IMR-90 (cell line): ENCODE results near the gene KDM5B. TPM values are rescaled to one million over a fixed set of nuclear protein-coding genes. Genes with fewer than 3 reads are reported as not detected.

ENCODE experiments used
- ATAC-seq: fragments of 200-7000 bp; cut with Tn5 transposase; 2 replicates; pipeline ENCODE4 v1.9.1; 2020; ENCODE audit warnings: low read depth, mild to moderate bottlenecking, moderate library complexity
- BruUV-seq: library from RNA; stranded (reverse); fragments of 400-500 nt; replicated peaks from 2 replicates; lab custom pipeline; 2021; lab: Mats Ljungman, UMichigan
- CTCF ChIA-PET: fragments of 300-600 bp; formaldehyde crosslinking; extraction: SDS; loops from one replicate; lab custom pipeline; 2021; ENCODE audit warnings: antibody characterized with exemption; lab: Yijun Ruan, JAX
- POLR2A ChIA-PET: fragments of 300-600 bp; sonication (Branson Sonifier 250); formaldehyde crosslinking; loops from one replicate; lab custom pipeline; 2022; ENCODE audit warnings: antibody characterized with exemption; ENCODE audit not compliant: unreplicated experiment; lab: Charles Lee
- DNase-seq: peaks from one replicate; pipeline ENCODE4 v3.0.0; 2013
- H2AFZ ChIP-seq: replicated peaks from 2 replicates; pipeline ENCODE3; 2013; ENCODE audit warnings: low read length, mild to moderate bottlenecking; ENCODE audit not compliant: poor library complexity
- H2AK5ac ChIP-seq: 2 replicates; pipeline ENCODE4 v1.6.1; 2013; ENCODE audit warnings: low read depth, low read length, inconsistent platforms
- H2AK9ac ChIP-seq: replicated peaks from 2 replicates; pipeline ENCODE3; 2013; ENCODE audit warnings: mild to moderate bottlenecking, low read depth, low read length, moderate library complexity; ENCODE audit not compliant: poor library complexity
- H2BK120ac ChIP-seq: 2 replicates; pipeline ENCODE4 v1.6.1; 2013; ENCODE audit warnings: low read depth, low read length, inconsistent platforms
- H2BK15ac ChIP-seq: 3 replicates; pipeline ENCODE4 v1.6.1; 2013; ENCODE audit warnings: low read depth, low read length, inconsistent platforms
- H2BK20ac ChIP-seq: 2 replicates; pipeline ENCODE4 v1.6.1; 2013; ENCODE audit warnings: low read depth, mild to moderate bottlenecking, inconsistent platforms, low read length, moderate library complexity
- H2BK5ac ChIP-seq: 2 replicates; pipeline ENCODE4 v1.6.1; 2013; ENCODE audit warnings: mild to moderate bottlenecking, low read depth, low read length, inconsistent platforms; ENCODE audit not compliant: poor library complexity, severe bottlenecking
- H3K14ac ChIP-seq: replicated peaks from 2 replicates; pipeline ENCODE4 v1.6.1; 2013; ENCODE audit warnings: low read depth, low read length, inconsistent platforms
- H3K18ac ChIP-seq: 2 replicates; pipeline ENCODE4 v1.6.1; 2013; ENCODE audit warnings: low read depth, low read length, control low read depth
- H3K23ac ChIP-seq: 2 replicates; pipeline ENCODE4 v1.6.1; 2013; ENCODE audit warnings: low read depth, low read length, inconsistent platforms
- H3K27ac ChIP-seq: 2 replicates; pipeline ENCODE4 v1.5.1; 2013; ENCODE audit warnings: mild to moderate bottlenecking, control low read depth, low read length; ENCODE audit not compliant: insufficient read depth
- H3K27me3 ChIP-seq: 2 replicates; pipeline ENCODE4 v1.6.1; 2013; ENCODE audit warnings: low read length; ENCODE audit not compliant: control insufficient read depth, insufficient read depth
- H3K36me3 ChIP-seq: 2 replicates; pipeline ENCODE4 v1.6.1; 2013; ENCODE audit warnings: low read length, mixed read lengths; ENCODE audit not compliant: control insufficient read depth, insufficient read depth
- H3K4ac ChIP-seq: 2 replicates; pipeline ENCODE4 v1.6.1; 2013; ENCODE audit warnings: low read depth, low read length, inconsistent platforms
- H3K4me1 ChIP-seq: 2 replicates; pipeline ENCODE4 v1.6.1; 2013; ENCODE audit warnings: low read length, mixed read lengths; ENCODE audit not compliant: control insufficient read depth, insufficient read depth
- H3K4me2 ChIP-seq: 2 replicates; pipeline ENCODE4 v1.6.1; 2013; ENCODE audit warnings: low read depth, mild to moderate bottlenecking, control low read depth, low read length, moderate library complexity
- H3K4me3 ChIP-seq: 2 replicates; pipeline ENCODE4 v1.5.1; 2013; ENCODE audit warnings: low read depth, mild to moderate bottlenecking, control low read depth, low read length, moderate library complexity; ENCODE audit not compliant: insufficient read depth
- H3K56ac ChIP-seq: 2 replicates; pipeline ENCODE4 v1.6.1; 2013; ENCODE audit warnings: low read length, inconsistent platforms; ENCODE audit not compliant: insufficient read depth; ENCODE audit errors: extremely low read depth
- H3K79me1 ChIP-seq, 2 experiments: 2 replicates each; pipeline ENCODE4 v1.6.1; 2013; ENCODE audit warnings: low read length in 2 of 2, inconsistent platforms in 1 of 2, low read depth in 1 of 2
- H3K9ac ChIP-seq: 2 replicates; pipeline ENCODE4 v1.6.1; 2013; ENCODE audit warnings: low read depth, low read length, control low read depth
- H3K9me1 ChIP-seq: 2 replicates; pipeline ENCODE4 v1.6.1; 2013; ENCODE audit warnings: low read length, inconsistent platforms; ENCODE audit not compliant: insufficient read depth
- H3K9me3 ChIP-seq: 2 replicates; pipeline ENCODE4 v1.6.1; 2013; ENCODE audit warnings: low read length; ENCODE audit not compliant: control insufficient read depth, insufficient read depth
- H4K20me1 ChIP-seq: 2 replicates; pipeline ENCODE4 v1.6.1; 2013; ENCODE audit warnings: low read length, inconsistent platforms; ENCODE audit not compliant: insufficient read depth
- H4K5ac ChIP-seq: 2 replicates; pipeline ENCODE4 v1.6.1; 2013; ENCODE audit warnings: mild to moderate bottlenecking, low read depth, low read length, control low read depth
- H4K8ac ChIP-seq, 2 experiments: 2 replicates each; pipeline ENCODE4 v1.6.1; 2013; ENCODE audit warnings: low read depth in 2 of 2, low read length in 2 of 2, control low read depth in 1 of 2, inconsistent platforms in 1 of 2
- H4K91ac ChIP-seq: 2 replicates; pipeline ENCODE4 v1.6.1; 2013; ENCODE audit warnings: low read depth, low read length, inconsistent platforms; ENCODE audit not compliant: insufficient read depth
- BHLHE40 ChIP-seq: fragments of 150-350 bp; IDR thresholded peaks from 2 replicates; pipeline ENCODE4 v1.6.1; 2016; ENCODE audit warnings: mild to moderate bottlenecking, low read depth, low read length
- CEBPB ChIP-seq: IDR thresholded peaks from 2 replicates; pipeline ENCODE4 v1.6.1; 2012; ENCODE audit warnings: low read depth, low read length, improper control_type of control experiment
- MAFK ChIP-seq: IDR thresholded peaks from 2 replicates; pipeline ENCODE4 v1.6.1; 2012; ENCODE audit warnings: low read depth, low read length, improper control_type of control experiment
- MXI1 ChIP-seq: IDR thresholded peaks from 2 replicates; pipeline ENCODE4 v1.6.1; 2012; ENCODE audit warnings: low read depth, mild to moderate bottlenecking, low read length, moderate library complexity, borderline replicate concordance
- NFE2L2 ChIP-seq: fragments of 150-350 bp; IDR thresholded peaks from 2 replicates; pipeline ENCODE4 v1.6.1; 2016; ENCODE audit warnings: low read depth, mild to moderate bottlenecking, low read length
- POLR2A ChIP-seq: IDR thresholded peaks from 2 replicates; pipeline ENCODE4 v1.6.1; 2012; ENCODE audit warnings: mild to moderate bottlenecking, low read depth, low read length
- WGBS, 2 experiments: methylation state at CpG; one replicate each; pipeline versions ENCODE4 v1.1.5 to v1.1.7; 2013; ENCODE audit warnings: missing lambda C conversion rate in 2 of 2; ENCODE audit not compliant: insufficient read length in 1 of 2; ENCODE audit errors: extremely low coverage in 2 of 2; 5-methylcytosine and 5-hydroxymethylcytosine counted together
- dilution Hi-C: fragments of 300-500 bp; cut with HindIII; formaldehyde crosslinking; loops from one replicate; pipeline ENCODE4 v1.14.3; 2018; ENCODE audit warnings: low sequenced_read_pairs; ENCODE audit not compliant: unreplicated experiment
- in situ Hi-C: fragments of 300-500 bp; cut with MboI; formaldehyde crosslinking; loops from 3 replicates; pipeline ENCODE4 v1.14.3; 2019; ENCODE audit warnings: low sequenced_read_pairs, inconsistent platforms, mixed read lengths
- intact Hi-C: fragments of 100-400 bp; cut with micrococcal nuclease; formaldehyde crosslinking; loops from 2 replicates; pipeline ENCODE4 v1.10.0; 2022
- polyA plus RNA-seq, 3 experiments: library from polyadenylated mRNA; depleted of rRNA; stranded (reverse); fragments of >200 nt; gene quantifications; 2 replicates each; pipeline ENCODE4 v1.2.3, GENCODE V29; 2012; ENCODE audit warnings: low replicate concordance in 1 of 3
- total RNA-seq: library from RNA; depleted of rRNA; stranded (reverse); fragments of >200 nt; gene quantifications from 2 replicates; pipeline ENCODE4 v1.2.3, GENCODE V29; 2012
- TF ChIP-seq, protein P1 (sequence below): fragments of 150-350 bp; IDR thresholded peaks from 2 replicates; pipeline ENCODE4 v1.6.1; 2017; ENCODE audit warnings: mild to moderate bottlenecking, antibody characterized with exemption, low read length, low read depth
- TF ChIP-seq, protein P2 (sequence below): fragments of 150-350 bp; IDR thresholded peaks from 2 replicates; pipeline ENCODE4 v1.6.1; 2016; ENCODE audit warnings: low read depth, mild to moderate bottlenecking, low read length, moderate library complexity, borderline replicate concordance

KDM5B gene
- total and polyA plus RNA-seq, 2 of the 4 experiments (the other 2 are of a cell fraction) = 28.8 to 82.1 TPM

- Histone ChIP-seq H3K9ac (no peak overlapping the region), H3K9me3 (no peaks in the 10 kb centered on the region), H3K27ac (no peak overlapping the region), H3K23ac (no peak overlapping the region), H3K9me1 (no peaks in the 10 kb centered on the region; the same call in 1 of the 2 replicates), H2BK5ac (no peak overlapping the region), H2AFZ (no peak overlapping the region), H3K18ac (no peak overlapping the region), H3K4me1 (no peaks in the 10 kb centered on the region), H2BK120ac (no peak overlapping the region), H2AK5ac (no peak overlapping the region), H3K4me3 (no peak overlapping the region), H2BK20ac (no peak overlapping the region), H4K8ac (no peak overlapping the region), H2BK15ac (no peak overlapping the region), H3K27me3 (no peaks in the 10 kb centered on the region), H4K20me1 (peaks cover 8% of the 10 kb centered on the region; the same call in 1 of the 2 replicates), H3K79me1 (peaks cover 12 to 16% of the 10 kb centered on the region in 2 experiments; a peak in 3 of 4 replicates), H2AK9ac (no peak overlapping the region), H3K4ac (no peak overlapping the region), H3K36me3 (peaks cover 52% of the 10 kb centered on the region), H4K5ac (no peak overlapping the region), H3K4me2 (no peak overlapping the region), H3K56ac (no peak overlapping the region), H4K91ac (no peak overlapping the region), H3K14ac (no peak overlapping the region)
- no TSS peak for BruUV-seq
- ChIA-PET POLR2A (no interaction called here), CTCF (no interaction called here)
- in situ Hi-C loops = no loop called here
- 94% methylated on average over 6 of the region's 10 CpGs; no CpG with 5 or more reads in 1 of the 2 experiments for WGBS, 2 experiments
- TF ChIP-seq MAFK (no peak), BHLHE40 (no peak), NFE2L2 (no peak), CEBPB (no peak), MXI1 (no peak), POLR2A (no peak)
- TF ChIP-seq, protein P1, sequence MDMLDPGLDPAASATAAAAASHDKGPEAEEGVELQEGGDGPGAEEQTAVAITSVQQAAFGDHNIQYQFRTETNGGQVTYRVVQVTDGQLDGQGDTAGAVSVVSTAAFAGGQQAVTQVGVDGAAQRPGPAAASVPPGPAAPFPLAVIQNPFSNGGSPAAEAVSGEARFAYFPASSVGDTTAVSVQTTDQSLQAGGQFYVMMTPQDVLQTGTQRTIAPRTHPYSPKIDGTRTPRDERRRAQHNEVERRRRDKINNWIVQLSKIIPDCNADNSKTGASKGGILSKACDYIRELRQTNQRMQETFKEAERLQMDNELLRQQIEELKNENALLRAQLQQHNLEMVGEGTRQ = no peak
- TF ChIP-seq, protein P2, sequence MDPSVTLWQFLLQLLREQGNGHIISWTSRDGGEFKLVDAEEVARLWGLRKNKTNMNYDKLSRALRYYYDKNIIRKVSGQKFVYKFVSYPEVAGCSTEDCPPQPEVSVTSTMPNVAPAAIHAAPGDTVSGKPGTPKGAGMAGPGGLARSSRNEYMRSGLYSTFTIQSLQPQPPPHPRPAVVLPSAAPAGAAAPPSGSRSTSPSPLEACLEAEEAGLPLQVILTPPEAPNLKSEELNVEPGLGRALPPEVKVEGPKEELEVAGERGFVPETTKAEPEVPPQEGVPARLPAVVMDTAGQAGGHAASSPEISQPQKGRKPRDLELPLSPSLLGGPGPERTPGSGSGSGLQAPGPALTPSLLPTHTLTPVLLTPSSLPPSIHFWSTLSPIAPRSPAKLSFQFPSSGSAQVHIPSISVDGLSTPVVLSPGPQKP = no peak
- dilution Hi-C loops = no loop called here
- ATAC-seq (no peak), DNase-seq (no peak)
- intact Hi-C loops = no loop called here
Measured at GRCh38 chr1:202733251-202733650, 75.0 kb downstream of the KDM5B start.
